Measurements from ENCODE around the gene LGR6.
"Not testable (repeated sequence)": the region's sequence is repeated elsewhere in the genome, so short reads cannot be mapped to it uniquely, and the experiment has no call there.

LGR6 gene

DNA sequence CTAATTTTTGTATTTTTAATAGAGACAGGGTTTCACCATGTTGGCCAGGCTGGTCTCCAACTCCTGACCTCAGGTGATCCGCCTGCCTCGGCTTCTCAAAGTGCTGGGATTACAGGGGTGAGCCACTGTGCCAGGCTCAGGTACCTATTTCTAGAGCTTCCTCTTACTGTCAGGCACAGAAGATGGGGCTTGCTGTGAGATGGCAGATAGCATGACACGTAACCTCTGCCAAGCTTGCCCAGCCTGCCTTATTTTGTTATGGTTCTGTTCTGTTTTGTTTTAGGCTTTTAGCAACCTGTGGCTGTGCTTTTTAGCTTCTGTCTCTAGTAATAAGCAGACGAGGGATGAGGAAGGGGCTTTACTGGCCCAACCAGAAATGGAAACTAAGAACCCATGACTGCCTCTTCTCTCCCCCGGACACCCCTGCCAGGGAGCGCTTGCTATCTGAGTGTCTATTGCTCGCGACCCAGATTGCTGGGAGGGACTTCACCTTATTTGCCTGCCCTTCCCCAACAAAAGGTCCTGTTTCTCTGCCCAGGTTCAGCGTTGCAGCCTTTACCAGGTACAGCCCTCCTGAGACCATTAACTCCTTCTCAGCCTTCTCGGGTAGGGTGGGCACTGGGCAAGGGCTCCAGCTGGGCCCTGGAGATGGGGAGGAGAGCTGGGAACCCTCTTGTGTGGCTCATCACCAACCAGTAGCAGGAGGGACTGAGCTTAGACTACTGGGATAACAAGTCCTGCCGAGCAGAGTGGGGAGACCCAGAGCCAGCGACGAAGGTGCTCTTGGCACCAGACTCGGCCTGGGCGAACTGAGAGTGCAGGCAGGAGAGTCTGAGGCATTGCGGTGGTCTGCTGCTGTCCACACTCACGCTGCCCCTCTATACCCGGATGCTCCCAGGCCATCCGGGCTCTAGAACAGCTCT lies 13.5 kb upstream of the LGR6 start:
- DNase-seq = no peak

- not testable (repeated sequence) for DNase-seq
These were observed 12.9 kb upstream of the LGR6 start for GRCh38 chr1:202180751-202181139.

DNA sequence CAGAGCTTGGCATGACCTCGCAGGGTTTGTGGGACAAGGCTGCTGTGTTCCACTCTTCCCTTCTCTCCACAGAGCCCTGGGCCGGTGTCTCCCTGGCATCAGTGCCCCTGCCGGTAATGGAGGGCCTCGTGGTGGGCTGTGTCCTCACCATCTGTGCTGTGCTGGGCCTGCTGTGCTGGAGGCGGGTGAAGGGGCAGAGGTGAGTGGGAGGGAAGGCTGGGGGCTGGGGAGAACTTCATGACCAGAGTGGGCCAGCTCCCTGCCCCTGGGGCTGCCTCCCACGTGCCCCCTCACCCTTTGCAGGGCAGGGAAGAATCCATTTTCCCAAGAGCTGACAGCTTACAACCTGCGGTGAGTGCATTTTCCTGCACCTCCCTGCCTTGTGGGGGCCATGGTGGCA lies 12.0 kb upstream of the LGR6 start:
- no peak for DNase-seq

DNA sequence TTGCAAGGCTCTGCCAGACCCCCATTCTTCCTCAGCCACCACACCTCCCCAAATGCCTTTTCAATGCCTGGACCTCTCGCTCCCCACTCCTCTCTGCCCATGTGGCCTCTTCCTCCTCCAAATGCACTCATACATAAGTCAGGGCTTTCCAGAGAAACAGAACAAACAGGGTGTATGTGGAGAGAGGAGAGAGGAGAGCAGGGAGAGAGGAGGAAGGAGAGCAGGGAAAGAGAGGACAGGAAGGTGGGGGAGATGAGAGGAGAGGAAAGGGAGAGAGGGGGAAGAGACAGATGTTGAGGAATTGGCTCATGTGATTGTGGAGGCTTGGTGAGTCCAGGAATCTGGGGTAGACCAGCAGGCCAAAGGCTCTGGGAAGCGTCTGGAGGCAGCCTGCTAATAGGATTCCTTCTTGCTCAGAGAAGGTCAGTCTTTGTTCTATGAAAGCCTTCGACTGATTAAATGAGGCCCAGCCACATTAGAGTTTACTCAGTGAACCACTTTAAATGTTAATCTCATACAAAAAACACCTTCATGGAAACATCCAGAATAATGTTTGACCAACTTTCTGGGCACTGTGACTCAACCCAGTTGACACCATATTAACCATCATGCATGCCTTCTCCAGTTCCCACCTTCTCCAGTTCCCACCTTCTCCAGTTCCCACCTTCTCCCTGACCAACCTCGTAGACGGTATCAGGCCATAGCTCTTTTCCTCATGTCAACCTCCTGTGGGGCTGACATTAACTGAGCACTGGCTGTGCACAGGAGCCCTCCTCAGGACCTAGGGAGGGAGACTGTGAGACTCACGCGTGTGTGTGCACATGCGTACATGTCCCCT lies 11.3 kb upstream of the LGR6 start:
- DNase-seq = no peak

- DNase-seq = peak; percentile 76
These were observed 8.7 kb upstream of the LGR6 start for GRCh38 chr1:202184750-202185460.

GRCh38 chr1:202186327-202186726 lies 7.3 kb upstream of the LGR6 start:
- DNase-seq = no peak

GRCh38 chr1:202187041-202187671 lies 6.4 kb upstream of the LGR6 start:
- no peak for DNase-seq

GRCh38 chr1:202187697-202188407 lies 5.7 kb upstream of the LGR6 start:
- no peak for DNase-seq

DNA sequence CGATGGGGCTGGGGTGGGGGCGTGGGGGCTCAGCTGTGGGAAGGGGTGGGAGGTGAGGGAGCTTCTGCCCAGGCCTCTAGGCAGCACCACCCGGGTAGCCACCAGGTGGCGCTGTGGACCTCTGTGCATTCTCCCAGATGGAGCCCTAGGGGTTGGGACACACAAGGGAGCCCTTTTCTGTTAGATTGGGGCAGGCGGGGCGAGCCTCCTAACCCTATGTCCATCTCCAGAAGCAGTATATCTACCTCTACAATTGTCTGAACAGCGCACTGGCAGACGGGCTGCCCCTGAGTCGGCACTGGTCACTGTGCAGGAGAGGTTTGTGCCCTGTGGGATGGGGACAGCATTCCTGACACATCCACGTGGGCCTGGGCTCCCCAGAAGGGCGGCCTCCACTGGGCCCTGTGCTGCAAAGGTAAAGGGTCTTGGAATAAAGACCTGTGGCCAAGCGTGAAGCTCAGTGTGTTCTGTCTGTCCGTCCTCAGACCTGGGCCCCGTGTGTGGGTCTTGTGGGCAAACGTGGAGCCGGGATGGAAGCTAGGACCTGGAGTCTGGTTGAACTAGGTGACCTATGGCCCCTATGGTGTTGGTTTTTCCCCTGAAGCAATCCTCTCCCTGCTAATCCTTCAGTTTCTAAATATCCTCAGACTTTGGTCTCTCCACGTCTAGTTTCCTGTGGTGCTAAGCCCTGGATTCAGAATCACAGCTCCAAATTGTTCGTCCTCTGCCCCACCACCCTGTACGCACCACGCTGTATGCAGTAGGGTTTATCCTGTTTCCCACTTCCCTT lies 4.4 kb upstream of the LGR6 start:
- peak; percentile 53 for DNase-seq

- DNase-seq = no peak
These were observed 3.5 kb upstream of the LGR6 start for GRCh38 chr1:202189918-202190715.

- DNase-seq = not testable (repeated sequence)
These were observed 2.2 kb upstream of the LGR6 start for GRCh38 chr1:202191391-202191790.

DNA sequence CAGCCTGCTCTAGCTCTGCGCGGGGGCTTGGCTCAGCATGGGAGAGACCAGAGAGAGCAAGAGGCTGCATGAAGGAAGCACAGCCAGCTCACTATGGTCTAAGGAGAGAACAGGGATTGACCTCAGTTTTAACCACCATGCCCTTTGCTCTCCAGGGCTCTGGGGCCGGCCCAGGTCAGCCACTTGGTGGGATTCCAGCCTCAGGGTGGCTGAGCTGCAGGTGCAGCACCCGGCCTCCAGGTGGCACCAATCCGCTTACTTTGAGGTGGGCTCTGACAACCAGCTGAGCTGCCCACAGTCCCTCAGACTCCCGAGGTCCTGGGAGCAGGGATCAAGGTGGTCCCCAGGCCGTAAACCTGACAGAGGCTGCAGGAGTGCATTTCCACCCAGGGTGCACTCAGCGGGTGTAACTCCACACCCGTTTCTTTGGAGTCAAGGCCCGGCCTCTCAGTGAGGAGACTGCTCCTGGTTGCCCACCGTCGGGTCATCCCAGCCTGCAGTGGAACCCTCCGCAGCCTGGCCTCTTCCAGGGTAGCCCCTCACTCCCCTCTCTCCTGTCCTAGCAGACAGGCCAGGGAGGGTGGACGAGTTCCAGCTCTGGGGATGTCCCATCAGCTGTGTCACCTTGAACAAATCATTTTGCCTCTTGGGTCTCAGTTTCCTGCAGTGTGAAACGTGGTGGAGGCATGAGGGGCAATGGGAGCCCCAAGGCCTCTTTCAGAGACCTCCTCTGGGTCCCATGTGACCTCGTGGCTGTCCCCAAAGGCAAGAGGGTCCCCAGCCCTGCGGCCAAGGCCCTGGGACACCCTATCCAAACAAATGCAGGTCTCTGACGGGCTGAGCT lies 607 bp upstream of the LGR6 start:
- DNase-seq = peak; percentile 53

DNA sequence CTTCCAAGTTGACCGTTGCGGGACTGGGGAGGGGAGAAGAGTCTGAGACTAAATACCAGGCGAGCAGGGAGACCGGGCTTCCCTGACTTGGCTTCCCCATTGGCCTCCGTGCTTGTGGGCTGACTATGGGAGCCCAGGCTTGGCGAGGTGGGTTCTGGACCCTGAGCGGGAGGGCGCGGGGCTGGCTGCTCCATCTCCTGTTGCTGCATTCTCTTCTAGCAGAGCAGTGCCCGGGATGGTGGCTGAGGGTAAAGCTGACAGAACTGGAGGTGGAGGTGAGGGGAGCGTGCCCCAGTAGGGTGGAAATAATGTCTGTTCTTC lies 689 bp downstream of the LGR6 start:
- DNase-seq = no peak

- no peak for DNase-seq
These were observed 4.2 kb downstream of the LGR6 start for GRCh38 chr1:202197653-202198365.

GRCh38 chr1:202198366-202198724 lies 4.7 kb downstream of the LGR6 start:
- DNase-seq = no peak

DNA sequence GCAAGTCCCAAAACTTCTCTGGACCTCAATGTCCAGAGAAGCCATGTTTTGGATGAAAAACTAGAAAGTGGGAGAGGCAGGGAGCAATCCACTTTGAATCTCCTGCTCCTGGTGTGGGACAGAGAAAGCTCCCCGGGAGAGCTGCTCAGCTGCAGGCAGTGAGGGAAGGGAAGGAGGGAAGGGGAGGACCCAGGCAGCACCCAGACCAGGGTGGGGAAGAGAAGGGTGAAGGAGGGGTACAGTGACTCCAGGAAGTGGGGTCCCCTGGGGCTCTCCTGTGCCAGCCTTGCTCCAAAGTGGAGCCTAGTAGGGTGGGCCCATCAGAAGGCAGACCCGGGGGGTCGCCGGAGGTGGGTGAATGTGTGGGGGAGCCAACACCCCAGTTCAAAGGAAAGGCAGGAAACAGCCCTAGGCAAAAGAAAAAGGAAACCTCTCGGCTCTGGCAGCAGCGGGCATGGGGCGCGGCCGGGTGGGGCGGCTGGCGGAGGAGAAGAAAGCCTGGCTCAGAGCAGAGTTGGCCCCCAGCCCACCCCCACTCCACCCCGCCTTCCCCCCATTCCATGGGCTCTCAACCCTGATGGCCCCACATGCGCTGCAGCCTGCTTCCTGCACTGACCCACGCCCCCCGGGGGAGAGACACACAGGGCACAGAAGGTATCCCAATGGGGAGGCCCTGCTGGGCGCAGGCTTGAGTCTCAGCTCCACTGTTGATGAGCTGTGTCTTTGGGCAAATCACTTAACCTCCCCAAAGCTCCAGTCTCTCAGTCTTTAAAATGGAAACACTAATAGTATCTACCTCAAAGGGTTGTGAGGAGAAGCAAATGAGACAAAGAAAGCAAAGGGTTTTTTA lies 5.7 kb downstream of the LGR6 start:
- no peak for DNase-seq

DNA sequence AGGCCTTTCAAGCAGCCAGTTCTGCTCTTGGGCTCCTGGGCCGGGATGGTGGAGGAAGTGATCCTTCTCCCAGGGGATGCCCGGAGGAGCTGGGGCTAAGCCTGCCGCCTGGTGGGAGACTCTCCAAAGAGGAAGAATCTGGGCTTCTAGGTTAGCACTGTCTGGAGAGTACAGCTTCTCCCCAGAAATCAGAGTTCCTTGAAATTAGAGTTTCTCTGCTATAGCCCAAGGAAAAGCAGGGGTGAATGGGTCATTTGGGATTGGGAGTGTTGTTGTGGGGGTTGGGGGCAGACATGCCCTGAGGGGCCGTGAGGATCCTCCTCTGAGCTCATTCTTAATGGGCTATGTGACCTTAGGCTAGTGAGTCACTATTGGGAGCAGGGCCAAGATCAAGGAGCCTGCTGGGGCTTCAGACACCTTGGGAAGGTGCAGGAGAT lies 6.5 kb downstream of the LGR6 start:
- no peak for DNase-seq

GRCh38 chr1:202200669-202201068 lies 7.1 kb downstream of the LGR6 start:
- no peak for DNase-seq
